NT2/D1 (cell line): ENCODE measurements around the gene OSBPL6.

Experiments
- YY1 ChIP-seq: IDR thresholded peaks from 2 replicates; pipeline ENCODE4 v1.6.1; 2011; ENCODE audit not compliant: insufficient read length, insufficient read depth
- ZNF274 ChIP-seq: IDR thresholded peaks from 2 replicates; pipeline ENCODE4 v1.6.1; 2011; ENCODE audit warnings: mild to moderate bottlenecking, low read depth, low read length

DNA sequence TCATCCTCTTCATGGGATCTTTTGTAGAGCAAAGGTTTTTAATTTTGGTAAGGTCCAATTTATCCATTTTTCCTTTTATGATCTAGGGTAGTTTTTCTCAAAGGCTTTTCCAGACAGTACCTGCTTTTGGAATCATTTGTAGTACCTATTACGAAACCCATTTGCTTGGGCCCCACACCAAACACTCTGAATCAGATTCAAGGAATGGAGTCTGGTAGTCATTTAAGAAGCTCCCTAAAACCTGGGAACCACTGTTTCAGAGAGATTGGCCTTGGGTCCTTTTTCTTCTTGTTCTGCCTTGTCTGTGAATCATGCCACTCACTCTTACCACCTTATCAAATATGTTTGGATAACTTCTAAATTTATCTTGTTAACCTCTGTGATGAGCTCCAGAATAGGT, 40.3 kb downstream of the OSBPL6 start:
- TF ChIP-seq YY1 (no peak), ZNF274 (no peak)
